ENCODE data around the gene AAK1. TPM values are rescaled to one million over a fixed set of nuclear protein-coding genes. Genes with fewer than 3 reads are reported as not detected.
"Not testable (repeated sequence)": the region's sequence is repeated elsewhere in the genome, so short reads cannot be mapped to it uniquely, and the experiment has no call there.

Gene AAK1
- total RNA-seq, 1 experiment from 2014 or later, result 75.8 TPM

GRCh38 chr2:69556008-69556407 is 87.5 kb downstream of the AAK1 start:
- no peak for DNase-seq (ENCODE audit: unreplicated experiment)
- Mint-ChIP-seq H3K27ac (ENCODE audit: low read depth, unreplicated experiment) (no peak overlapping the region), H3K4me3 (ENCODE audit: unreplicated experiment) (no peak overlapping the region), H3K27me3 (ENCODE audit: insufficient read depth, unreplicated experiment) (no peaks in the 10 kb centered on the region), H3K9me3 (ENCODE audit: unreplicated experiment) (no peaks in the 10 kb centered on the region), H3K4me1 (ENCODE audit: insufficient read depth, unreplicated experiment) (no peaks in the 10 kb centered on the region), H3K36me3 (ENCODE audit: insufficient read depth, unreplicated experiment) (peaks cover 6% of the 10 kb centered on the region)
- BruUV-seq (replicated peaks), result TSS peak; percentile 8
- TF ChIP-seq CTCF (IDR thresholded peaks at IDR 0.05; ENCODE audit: unreplicated experiment), result no peak
- POLR2A ChIA-PET, result no interaction called here
- CTCF ChIA-PET, result interaction anchor here (0.8 to 1.0 kb wide), 3 partner anchors 167 to 265 kb away, joined by 3 read pairs; no protein-coding TSS in a partner anchor
- intact Hi-C loops (cut with micrococcal nuclease), result no loop called here

DNA sequence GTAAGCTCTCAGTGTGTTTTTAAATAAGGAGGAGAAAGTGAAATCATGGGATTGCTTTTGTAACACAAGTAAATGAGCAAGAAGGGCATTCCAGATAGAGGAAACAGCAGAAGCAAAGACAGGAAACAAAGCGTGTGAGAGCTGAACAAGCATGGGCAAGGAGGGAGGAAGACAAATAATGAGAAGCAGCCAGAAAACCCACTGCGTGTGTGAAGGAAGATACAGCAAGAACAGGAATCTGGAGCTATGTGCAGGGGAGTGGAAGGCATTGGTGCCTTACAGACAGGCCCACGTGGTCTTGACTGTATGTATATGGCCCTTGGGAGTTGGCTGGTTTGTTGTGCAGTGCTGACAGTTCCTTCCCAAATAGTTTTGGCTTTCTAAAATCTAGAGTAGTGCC is 88.6 kb downstream of the AAK1 start:
- no peak for DNase-seq (ENCODE audit: unreplicated experiment)
- no peak overlapping the region for H3K4me3 Mint-ChIP-seq (ENCODE audit: unreplicated experiment)
- H3K9me3 Mint-ChIP-seq (ENCODE audit: unreplicated experiment), result no peaks in the 10 kb centered on the region
- no peaks in the 10 kb centered on the region for H3K27me3 Mint-ChIP-seq (ENCODE audit: insufficient read depth, unreplicated experiment)
- intact Hi-C loops (cut with micrococcal nuclease), result no loop called here
- no peaks in the 10 kb centered on the region for H3K4me1 Mint-ChIP-seq (ENCODE audit: insufficient read depth, unreplicated experiment)
- peaks cover 6% of the 10 kb centered on the region for H3K36me3 Mint-ChIP-seq (ENCODE audit: insufficient read depth, unreplicated experiment)
- ChIA-PET POLR2A (interaction anchor here (0.8 kb wide), 1 partner anchor 11 kb away, joined by 4 read pairs; no protein-coding TSS in a partner anchor), CTCF (interaction anchor here (0.6 to 1.0 kb wide), 4 partner anchors 158 to 791 kb away, joined by 3 to 4 read pairs (median 4); no protein-coding TSS in a partner anchor)
- no TSS peak for BruUV-seq (replicated peaks)
- no peak for TF ChIP-seq CTCF (IDR thresholded peaks at IDR 0.05; ENCODE audit: unreplicated experiment)
- no peak overlapping the region for H3K27ac Mint-ChIP-seq (ENCODE audit: low read depth, unreplicated experiment)

DNA sequence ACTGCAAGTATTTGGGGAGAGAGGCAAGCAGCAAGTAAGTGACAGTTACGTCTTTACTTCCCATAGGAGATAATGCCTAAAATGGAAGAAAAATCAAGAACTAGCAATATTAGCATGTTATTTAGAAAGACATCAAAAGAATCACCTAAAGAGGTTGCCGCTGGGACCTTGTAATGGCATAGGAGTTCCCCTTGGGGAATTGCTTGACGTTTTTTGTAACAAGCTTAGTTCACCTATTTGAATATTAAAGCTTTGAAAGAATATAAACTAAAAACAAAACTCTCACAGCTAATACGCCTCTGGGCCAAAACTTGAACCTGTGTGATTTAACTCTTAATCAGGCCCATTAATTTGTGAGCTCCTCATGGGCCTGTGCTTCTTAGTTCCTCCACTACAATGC is 89.0 kb downstream of the AAK1 start:
- ChIA-PET POLR2A (interaction anchor here (0.8 kb wide), 1 partner anchor 11 kb away, joined by 4 read pairs; no protein-coding TSS in a partner anchor), CTCF (interaction anchor here (0.6 to 1.0 kb wide), 4 partner anchors 159 to 790 kb away, joined by 3 to 4 read pairs (median 4); no protein-coding TSS in a partner anchor)
- intact Hi-C loops (cut with micrococcal nuclease), result no loop called here
- Mint-ChIP-seq H3K36me3 (ENCODE audit: insufficient read depth, unreplicated experiment) (peaks cover 6% of the 10 kb centered on the region), H3K27ac (ENCODE audit: low read depth, unreplicated experiment) (no peak overlapping the region), H3K4me3 (ENCODE audit: unreplicated experiment) (no peak overlapping the region), H3K27me3 (ENCODE audit: insufficient read depth, unreplicated experiment) (no peaks in the 10 kb centered on the region), H3K9me3 (ENCODE audit: unreplicated experiment) (no peaks in the 10 kb centered on the region), H3K4me1 (ENCODE audit: insufficient read depth, unreplicated experiment) (peaks cover 3% of the 10 kb centered on the region)
- no TSS peak for BruUV-seq (replicated peaks)
- no peak for TF ChIP-seq CTCF (IDR thresholded peaks at IDR 0.05; ENCODE audit: unreplicated experiment)
- DNase-seq (ENCODE audit: unreplicated experiment), result no peak

DNA sequence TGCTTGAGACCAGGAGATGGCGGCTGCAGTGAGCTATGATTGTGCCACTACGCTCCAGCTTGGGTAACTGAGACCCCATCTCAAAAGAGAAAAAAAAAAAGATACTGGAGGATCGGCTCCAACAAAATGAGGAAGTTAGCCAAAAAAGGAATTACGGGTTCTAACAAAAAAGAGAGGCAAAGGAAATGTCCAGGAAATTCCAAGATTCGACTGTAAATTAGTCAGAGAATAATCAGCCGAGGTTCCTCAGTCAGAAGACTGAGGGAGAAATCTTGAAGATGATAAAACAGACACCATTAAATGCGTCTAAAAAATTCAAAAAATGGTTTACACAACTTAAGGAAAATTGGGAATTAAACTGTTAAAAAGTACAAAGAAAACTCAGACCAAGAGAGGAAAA is 89.5 kb downstream of the AAK1 start:
- no peak overlapping the region for H3K4me3 Mint-ChIP-seq (ENCODE audit: unreplicated experiment)
- H3K9me3 Mint-ChIP-seq (ENCODE audit: unreplicated experiment), result no peaks in the 10 kb centered on the region
- POLR2A ChIA-PET, result interaction anchor here (1.1 kb wide), 1 partner anchor 11 kb away, joined by 5 read pairs; no protein-coding TSS in a partner anchor
- H3K4me1 Mint-ChIP-seq (ENCODE audit: insufficient read depth, unreplicated experiment), result peaks cover 7% of the 10 kb centered on the region
- H3K27ac Mint-ChIP-seq (ENCODE audit: low read depth, unreplicated experiment), result no peak overlapping the region
- H3K27me3 Mint-ChIP-seq (ENCODE audit: insufficient read depth, unreplicated experiment), result no peaks in the 10 kb centered on the region
- no peak for TF ChIP-seq CTCF (IDR thresholded peaks at IDR 0.05; ENCODE audit: unreplicated experiment)
- peaks cover 6% of the 10 kb centered on the region for H3K36me3 Mint-ChIP-seq (ENCODE audit: insufficient read depth, unreplicated experiment)
- intact Hi-C loops (cut with micrococcal nuclease), result no loop called here
- no TSS peak for BruUV-seq (replicated peaks)
- CTCF ChIA-PET, result no interaction called here
- DNase-seq (ENCODE audit: unreplicated experiment), result no peak

GRCh38 chr2:69550511-69550910 is 93.0 kb downstream of the AAK1 start:
- BruUV-seq (replicated peaks); H3K27me3 Mint-ChIP-seq (ENCODE audit: insufficient read depth, unreplicated experiment); H3K4me3 Mint-ChIP-seq (ENCODE audit: unreplicated experiment); H3K27ac Mint-ChIP-seq (ENCODE audit: low read depth, unreplicated experiment); DNase-seq (ENCODE audit: unreplicated experiment); intact Hi-C loops (cut with micrococcal nuclease); H3K9me3 Mint-ChIP-seq (ENCODE audit: unreplicated experiment); POLR2A ChIA-PET: not testable (repeated sequence)
- CTCF ChIA-PET, result interaction anchor here (0.6 to 1.3 kb wide), 2 partner anchors 266 to 679 kb away, joined by 3 to 5 read pairs; no protein-coding TSS in a partner anchor
- Mint-ChIP-seq H3K4me1 (ENCODE audit: insufficient read depth, unreplicated experiment) (peaks cover 15% of the 10 kb centered on the region), H3K36me3 (ENCODE audit: insufficient read depth, unreplicated experiment) (peaks cover 12% of the 10 kb centered on the region)

Data from MCF 10A (cell line).